HL-60 (cell line): ENCODE results near the gene TBX2.

Experiments
- CTCF ChIP-seq: IDR thresholded peaks from one replicate; pipeline ENCODE4 v1.5.1; 2011; ENCODE audit warnings: low read length, control low read depth, inconsistent platforms; ENCODE audit not compliant: insufficient read depth
- GABPA ChIP-seq: IDR thresholded peaks from 2 replicates; pipeline ENCODE4 v1.6.1; 2012; ENCODE audit warnings: low read depth
- POLR2AphosphoS5 ChIP-seq: IDR thresholded peaks from 2 replicates; pipeline ENCODE4 v1.6.1; 2012; ENCODE audit warnings: low read depth
- SPI1 ChIP-seq: IDR thresholded peaks from 2 replicates; pipeline ENCODE4 v1.6.1; 2012; ENCODE audit warnings: low read depth, mild to moderate bottlenecking, borderline replicate concordance
- TF ChIP-seq, protein P1 (sequence below): IDR thresholded peaks from 2 replicates; pipeline ENCODE4 v1.6.1; 2012; ENCODE audit warnings: low read depth; ENCODE audit not compliant: insufficient replicate concordance

- TF ChIP-seq, protein P1, sequence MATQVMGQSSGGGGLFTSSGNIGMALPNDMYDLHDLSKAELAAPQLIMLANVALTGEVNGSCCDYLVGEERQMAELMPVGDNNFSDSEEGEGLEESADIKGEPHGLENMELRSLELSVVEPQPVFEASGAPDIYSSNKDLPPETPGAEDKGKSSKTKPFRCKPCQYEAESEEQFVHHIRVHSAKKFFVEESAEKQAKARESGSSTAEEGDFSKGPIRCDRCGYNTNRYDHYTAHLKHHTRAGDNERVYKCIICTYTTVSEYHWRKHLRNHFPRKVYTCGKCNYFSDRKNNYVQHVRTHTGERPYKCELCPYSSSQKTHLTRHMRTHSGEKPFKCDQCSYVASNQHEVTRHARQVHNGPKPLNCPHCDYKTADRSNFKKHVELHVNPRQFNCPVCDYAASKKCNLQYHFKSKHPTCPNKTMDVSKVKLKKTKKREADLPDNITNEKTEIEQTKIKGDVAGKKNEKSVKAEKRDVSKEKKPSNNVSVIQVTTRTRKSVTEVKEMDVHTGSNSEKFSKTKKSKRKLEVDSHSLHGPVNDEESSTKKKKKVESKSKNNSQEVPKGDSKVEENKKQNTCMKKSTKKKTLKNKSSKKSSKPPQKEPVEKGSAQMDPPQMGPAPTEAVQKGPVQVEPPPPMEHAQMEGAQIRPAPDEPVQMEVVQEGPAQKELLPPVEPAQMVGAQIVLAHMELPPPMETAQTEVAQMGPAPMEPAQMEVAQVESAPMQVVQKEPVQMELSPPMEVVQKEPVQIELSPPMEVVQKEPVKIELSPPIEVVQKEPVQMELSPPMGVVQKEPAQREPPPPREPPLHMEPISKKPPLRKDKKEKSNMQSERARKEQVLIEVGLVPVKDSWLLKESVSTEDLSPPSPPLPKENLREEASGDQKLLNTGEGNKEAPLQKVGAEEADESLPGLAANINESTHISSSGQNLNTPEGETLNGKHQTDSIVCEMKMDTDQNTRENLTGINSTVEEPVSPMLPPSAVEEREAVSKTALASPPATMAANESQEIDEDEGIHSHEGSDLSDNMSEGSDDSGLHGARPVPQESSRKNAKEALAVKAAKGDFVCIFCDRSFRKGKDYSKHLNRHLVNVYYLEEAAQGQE: no peak
- TF ChIP-seq CTCF (no peak), POLR2AphosphoS5 (no peak), GABPA (no peak), SPI1 (no peak)
Measured at GRCh38 chr17:61447358-61447757, 47.7 kb downstream of the TBX2 start.
